ENCODE data around the gene SLX4IP.

The SLX4IP gene

GRCh38 chr20:10576411-10577090 lies 141.4 kb downstream of the SLX4IP start:
- no peaks in the 10 kb centered on the region for H3K36me3 ChIP-seq (ENCODE audit: control insufficient read depth in 2 of 2, insufficient read depth in 1 of 2, low read length in 2 of 2)
- CTCF ChIA-PET = interaction anchor here (0.6 to 1.3 kb wide), 4 partner anchors 19 to 1092 kb away, joined by 3 to 4 read pairs (median 4); no protein-coding TSS in a partner anchor
- H3K27ac ChIP-seq (ENCODE audit: extremely low read depth, low read depth, low read length) = no peak overlapping the region
- no peak overlapping the region for H3K4me3 ChIP-seq (ENCODE audit: low read depth, low read length)
- H3K9me3 ChIP-seq (ENCODE audit: control insufficient read depth, insufficient read depth, low read depth, low read length) = no peaks in the 10 kb centered on the region
- peaks cover 18% of the 10 kb centered on the region for H3K4me1 ChIP-seq (ENCODE audit: control insufficient read depth, insufficient read depth, low read length)
- TF ChIP-seq ZNF768 (tag by site-specific recombination; IDR thresholded peaks at IDR 0.05) = no peak
- no peak for TF ChIP-seq ZNF302 (tag by site-specific recombination; IDR thresholded peaks at IDR 0.05; ENCODE audit: low read depth)
- TF ChIP-seq ZNF26 (tag by site-specific recombination; IDR thresholded peaks at IDR 0.05) = no peak
- no peak for TF ChIP-seq KLF9 (tag by site-specific recombination; IDR thresholded peaks at IDR 0.05; ENCODE audit: low read depth)
- no peak for TF ChIP-seq ZBTB8A (tag by site-specific recombination; IDR thresholded peaks at IDR 0.05)
- POLR2A ChIA-PET = interaction anchor here (0.8 kb wide), 1 partner anchor 143 kb away, joined by 3 read pairs; the partner anchor contains the start of gene MKKS

GRCh38 chr20:10577648-10578047 lies 142.5 kb downstream of the SLX4IP start:
- no peaks in the 10 kb centered on the region for H3K9me3 ChIP-seq (ENCODE audit: control insufficient read depth, insufficient read depth, low read depth, low read length)
- TF ChIP-seq ZBTB17 (tag by site-specific recombination; IDR thresholded peaks at IDR 0.05) (no peak), ZBTB1 (tag by site-specific recombination; IDR thresholded peaks at IDR 0.05) (no peak), ZNF639 (tag by site-specific recombination; IDR thresholded peaks at IDR 0.05) (no peak), ZNF596 (tag by site-specific recombination; IDR thresholded peaks at IDR 0.05) (no peak), ZFHX2 (tag by site-specific recombination; conservative IDR thresholded peaks at IDR 0.05) (no peak), ZNF792 (tag by site-specific recombination; IDR thresholded peaks at IDR 0.05) (no peak), GLIS2 (tag by site-specific recombination; IDR thresholded peaks at IDR 0.05) (no peak), ZBTB48 (tag by site-specific recombination; IDR thresholded peaks at IDR 0.05) (no peak), ZNF404 (tag by site-specific recombination; IDR thresholded peaks at IDR 0.05) (no peak), ZNF302 (tag by site-specific recombination; IDR thresholded peaks at IDR 0.05; ENCODE audit: low read depth) (no peak)
- H3K27ac ChIP-seq (ENCODE audit: extremely low read depth, low read depth, low read length) = no peak overlapping the region
- peaks cover 29% of the 10 kb centered on the region for H3K4me1 ChIP-seq (ENCODE audit: control insufficient read depth, insufficient read depth, low read length)
- POLR2A ChIA-PET = no interaction called here
- CTCF ChIA-PET = interaction anchor here (1.3 kb wide), 1 partner anchor 25 kb away, joined by 4 read pairs; no protein-coding TSS in a partner anchor
- no peak overlapping the region for H3K4me3 ChIP-seq (ENCODE audit: low read depth, low read length)
- no peaks in the 10 kb centered on the region for H3K36me3 ChIP-seq (ENCODE audit: control insufficient read depth in 2 of 2, insufficient read depth in 1 of 2, low read length in 2 of 2)

- Histone ChIP-seq H3K4me1 (ENCODE audit: control insufficient read depth, insufficient read depth, low read length) (peaks cover 25% of the 10 kb centered on the region), H3K9me3 (ENCODE audit: control insufficient read depth, insufficient read depth, low read depth, low read length) (no peaks in the 10 kb centered on the region), H3K4me3 (ENCODE audit: low read depth, low read length) (no peak overlapping the region), H3K27ac (ENCODE audit: extremely low read depth, low read depth, low read length) (no peak overlapping the region), H3K36me3 (ENCODE audit: control insufficient read depth in 2 of 2, insufficient read depth in 1 of 2, low read length in 2 of 2) (no peaks in the 10 kb centered on the region)
- ChIA-PET CTCF (interaction anchor here (0.9 to 1.2 kb wide), 2 partner anchors 25 to 26 kb away, joined by 3 read pairs; no protein-coding TSS in a partner anchor), POLR2A (interaction anchor here (1.7 kb wide), 1 partner anchor 93 kb away, joined by 4 read pairs; no protein-coding TSS in a partner anchor)
- TF ChIP-seq SP3 (tag by site-specific recombination; IDR thresholded peaks at IDR 0.05) (no peak), ZNF692 (tag by site-specific recombination; IDR thresholded peaks at IDR 0.05) (no peak), ZNF830 (tag by site-specific recombination; IDR thresholded peaks at IDR 0.05; ENCODE audit: low read depth) (no peak), FEZF1 (tag by site-specific recombination; IDR thresholded peaks at IDR 0.05) (peak; percentile 66), REST (tag by site-specific recombination; IDR thresholded peaks at IDR 0.05) (no peak), ZNF629 (tag by site-specific recombination; IDR thresholded peaks at IDR 0.05) (no peak), ZNF585B (tag by site-specific recombination; IDR thresholded peaks at IDR 0.05) (no peak), PBX3 (CRISPR knock-in tag; IDR thresholded peaks at IDR 0.05) (no peak), HOXD13 (CRISPR knock-in tag; IDR thresholded peaks at IDR 0.05; ENCODE audit: borderline replicate concordance) (0 out of 2 replicates have a peak, but pooled peaks have one; percentile 70)
Observed at GRCh38 chr20:10578607-10579006, 143.5 kb downstream of the SLX4IP start.

All from HEK293 (cell line).